H1 (cell line): Measurements from ENCODE around the gene ARSB. TPM values are rescaled to one million over a fixed set of nuclear protein-coding genes. Genes with fewer than 3 reads are reported as not detected.

Experiments
- ASH2L ChIP-seq: fragments of 200-600, 300-600 bp; sonication (generic); IDR thresholded peaks from one replicate; pipeline ENCODE4 v1.7.1; 2017; ENCODE audit warnings: low read length
- BCL11A ChIP-seq, 2 experiments: IDR thresholded peaks; one replicate each; pipeline ENCODE4 v1.6.1; 2011; ENCODE audit warnings: low read depth in 2 of 2, low read length in 2 of 2, mild to moderate bottlenecking in 2 of 2
- CHD2 ChIP-seq: IDR thresholded peaks from 2 replicates; pipeline ENCODE4 v1.6.1; 2012; ENCODE audit warnings: low read length, improper control_type of control experiment
- CTCF ChIP-seq, 3 experiments: IDR thresholded peaks; 1 replicate in 2 of 3; 2 replicates in 1 of 3; pipeline versions ENCODE4 v1.5.1 to v1.6.1; 2011; ENCODE audit warnings: low read length in 3 of 3, mild to moderate bottlenecking in 3 of 3, inconsistent platforms in 2 of 3, low read depth in 1 of 3, moderate library complexity in 1 of 3; ENCODE audit not compliant: insufficient read depth in 1 of 3; ENCODE audit errors: control extremely low read depth in 1 of 3
- KDM1A ChIP-seq: fragments of 200-600, 300-600 bp; sonication (generic); IDR thresholded peaks from 2 replicates; pipeline ENCODE4 v1.7.1; 2016; ENCODE audit warnings: mild to moderate bottlenecking, low read length, borderline replicate concordance
- POLR2AphosphoS5 ChIP-seq: IDR thresholded peaks from 2 replicates; pipeline ENCODE4 v1.6.1; 2011; ENCODE audit warnings: low read depth, low read length
- SUZ12 ChIP-seq: fragments of 200-600 bp; sonication (generic); IDR thresholded peaks from 2 replicates; pipeline ENCODE4 v1.6.1; 2012; ENCODE audit warnings: mild to moderate bottlenecking, inconsistent platforms, low read length, moderate library complexity, mixed read lengths
- polyA plus RNA-seq, 7 experiments: library from polyadenylated mRNA; depleted of rRNA in 3 of 7; stranded (reverse) in 5 of 7; unstranded in 2 of 7; fragments of >200 nt in 5 of 7; fragments of 200-250 nt in 2 of 7; gene quantifications; 1 replicate in 5 of 7; 2 replicates in 1 of 7; 4 replicates in 1 of 7; pipeline versions ENCODE4 v1.2.1 to v1.2.3, GENCODE V29; 2011 to 2013; ENCODE audit warnings: missing spikeins in 2 of 7, mixed read lengths in 2 of 7
- total RNA-seq: library from RNA; stranded (reverse); fragmentation: NEBNext Ultra II Directional; extraction: Animal tissue kit (Norgen Biotek cat#: 25700); gene quantifications from 2 replicates; pipeline ENCODE4 v1.2.1, GENCODE V29; 2021

Gene ARSB
- total and polyA plus RNA-seq, 2 of the 8 experiments (the other 6 are each of a cell fraction or from before 2014, with no cell fraction given): 6.4 to 13.9 TPM

DNA sequence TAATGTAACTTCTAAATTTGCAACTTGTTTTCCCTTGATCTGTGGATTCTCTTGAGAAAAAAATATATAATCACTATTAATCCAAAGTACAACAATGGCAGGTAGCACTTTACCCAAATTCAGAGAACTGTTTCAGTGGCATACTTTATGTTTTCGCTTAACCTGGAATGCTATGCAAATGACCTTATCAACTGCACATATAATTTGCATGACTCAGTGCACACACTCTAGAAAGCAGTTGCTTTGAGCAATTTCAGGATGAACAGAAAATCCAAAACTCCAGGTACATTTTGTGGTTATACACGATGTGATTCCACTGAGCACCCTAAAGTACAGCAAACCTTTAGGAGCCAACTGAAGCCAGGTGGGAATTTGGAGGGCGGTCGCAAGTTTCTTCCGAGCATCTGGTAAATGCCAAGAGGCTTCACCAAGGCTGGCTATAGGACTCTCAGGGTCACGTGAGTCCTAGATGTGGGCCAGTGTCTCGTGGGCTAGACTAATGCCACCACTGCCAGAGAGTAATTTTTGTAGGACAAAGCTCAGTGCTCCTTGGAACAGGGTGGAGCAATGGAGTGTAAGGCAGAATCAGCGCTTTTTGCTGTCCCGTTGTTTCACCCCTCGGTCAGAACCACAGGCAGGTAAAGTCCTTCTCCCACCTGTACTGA, 47.1 kb upstream of the ARSB start (continued):
- TF ChIP-seq CTCF (IDR thresholded peaks at IDR 0.05; ENCODE audit: control extremely low read depth in 1 of 3, insufficient read depth in 1 of 3, low read depth in 1 of 3, low read length in 3 of 3): no peak
- no peak for TF ChIP-seq ASH2L
- TF ChIP-seq POLR2AphosphoS5: no peak
- no peak for TF ChIP-seq KDM1A
- no peak for TF ChIP-seq SUZ12
- no peak for TF ChIP-seq CHD2
- no peak for TF ChIP-seq BCL11A (IDR thresholded peaks at IDR 0.05; ENCODE audit: low read depth in 2 of 2, low read length in 2 of 2)
